ENCODE results near the gene ERG. TPM values are rescaled to one million over a fixed set of nuclear protein-coding genes. Genes with fewer than 3 reads are reported as not detected.
A peak's percentile ranks its signal among the peaks of the same experiment; 100 is the strongest.

Gene ERG
- total RNA-seq, 1 donor from 2014 or later = 28.5 TPM

- DNase-seq (ENCODE audit: low spot score in 2 of 2) = no peak
- Histone ChIP-seq H3K4me1 (peaks cover 6 to 22% of the 10 kb centered on the region in 2 donors), H3K9me3 (no peaks in the 10 kb centered on the region), H3K36me3 (no peaks in the 10 kb centered on the region), H3K27me3 (no peaks in the 10 kb centered on the region), H3K4me3 (peak overlapping the region in 1 of 2 donors; percentile 23), H3K27ac (peak overlapping the region; percentile 61 to 70)
- no peak for TF ChIP-seq CTCF (IDR thresholded peaks at IDR 0.05)
- intact Hi-C loops (cut with DNase I) = no loop called here
Measured at GRCh38 chr21:38524168-38525153, 26.2 kb upstream of the ERG start.

- peaks cover 6 to 22% of the 10 kb centered on the region in 2 donors for H3K4me1 ChIP-seq
- DNase-seq (ENCODE audit: low spot score in 2 of 2) = no peak
- H3K4me3 ChIP-seq = no peak overlapping the region
- no peak for TF ChIP-seq CTCF (IDR thresholded peaks at IDR 0.05)
- H3K36me3 ChIP-seq = no peaks in the 10 kb centered on the region
- H3K27me3 ChIP-seq = no peaks in the 10 kb centered on the region
- intact Hi-C loops (cut with DNase I) = no loop called here
- peak overlapping the region; percentile 4 to 69 for H3K27ac ChIP-seq
- H3K9me3 ChIP-seq = peaks cover 0 to 8% of the 10 kb centered on the region in 2 donors
Measured at GRCh38 chr21:38520511-38520910, 22.2 kb upstream of the ERG start.

- Histone ChIP-seq H3K36me3 (no peaks in the 10 kb centered on the region), H3K9me3 (peaks cover 0 to 8% of the 10 kb centered on the region in 2 donors), H3K27ac (no peak overlapping the region), H3K4me3 (no peak overlapping the region), H3K27me3 (no peaks in the 10 kb centered on the region), H3K4me1 (peaks cover 0 to 9% of the 10 kb centered on the region in 2 donors)
- DNase-seq (ENCODE audit: low spot score in 2 of 2) = no peak
- intact Hi-C loops (cut with DNase I) = no loop called here
- no peak for TF ChIP-seq CTCF (IDR thresholded peaks at IDR 0.05)
Measured at GRCh38 chr21:38511662-38512243, 13.5 kb upstream of the ERG start.

GRCh38 chr21:38511198-38511597 is 12.9 kb upstream of the ERG start:
- TF ChIP-seq CTCF (IDR thresholded peaks at IDR 0.05) = no peak
- Histone ChIP-seq H3K9me3 (peaks cover 0 to 4% of the 10 kb centered on the region in 2 donors), H3K4me1 (peaks cover 0 to 10% of the 10 kb centered on the region in 2 donors), H3K27me3 (no peaks in the 10 kb centered on the region), H3K36me3 (no peaks in the 10 kb centered on the region), H3K27ac (no peak overlapping the region), H3K4me3 (no peak overlapping the region)
- intact Hi-C loops (cut with DNase I) = no loop called here
- no peak for DNase-seq (ENCODE audit: low spot score in 2 of 2)

GRCh38 chr21:38507374-38507942 is 9.2 kb upstream of the ERG start:
- Histone ChIP-seq H3K9me3 (no peaks in the 10 kb centered on the region), H3K27ac (peak overlapping the region in 1 of 2 donors; percentile 86), H3K36me3 (no peaks in the 10 kb centered on the region), H3K4me3 (peak overlapping the region in 1 of 2 donors; percentile 62), H3K4me1 (peaks cover 0 to 21% of the 10 kb centered on the region in 2 donors), H3K27me3 (no peaks in the 10 kb centered on the region)
- no peak for DNase-seq (ENCODE audit: low spot score in 2 of 2)
- TF ChIP-seq CTCF (IDR thresholded peaks at IDR 0.05) = no peak
- intact Hi-C loops (cut with DNase I) = loop anchor here (5.0 kb wide), 2 partner anchors 60 to 635 kb away; no protein-coding TSS in a partner anchor

Data from ascending aorta (tissue), 2 donors.